Measurements from ENCODE around the gene BBS12. TPM values are rescaled to one million over a fixed set of nuclear protein-coding genes. Genes with fewer than 3 reads are reported as not detected.
A peak's percentile ranks its signal among the peaks of the same experiment; 100 is the strongest.

BBS12 gene
- total RNA-seq, 1 donor from 2014 or later = 2.2 TPM

DNA sequence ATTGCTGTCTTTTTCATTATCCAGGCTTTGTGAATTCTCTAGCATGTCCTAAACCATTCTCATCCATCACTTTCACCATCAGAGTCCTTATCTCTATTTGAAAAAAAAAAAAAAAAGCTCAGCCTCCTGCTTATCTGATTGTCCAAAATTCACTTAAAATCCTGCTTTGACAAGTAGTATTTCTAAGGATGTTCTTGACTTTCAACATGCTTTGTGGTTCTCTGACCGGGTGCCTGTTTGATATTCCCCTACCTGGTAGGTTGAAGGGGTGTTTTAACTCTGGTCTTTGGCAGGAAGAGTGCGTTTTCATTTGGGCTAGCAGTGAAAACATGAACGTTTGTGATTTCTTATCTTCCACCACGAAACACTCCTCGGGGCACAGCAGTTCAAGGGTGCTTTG lies 17.3 kb upstream of the BBS12 start:
- H3K4me1 ChIP-seq = no peaks in the 10 kb centered on the region
- no peak overlapping the region for H3K27ac ChIP-seq
- DNase-seq (ENCODE audit: extremely low spot score in 2 of 2) = no peak
- intact Hi-C loops (cut with DNase I) = no loop called here
- no peaks in the 10 kb centered on the region for H3K9me3 ChIP-seq
- H3K27me3 ChIP-seq = no peaks in the 10 kb centered on the region
- H3K4me3 ChIP-seq = no peak overlapping the region
- no peak for TF ChIP-seq POLR2A (IDR thresholded peaks at IDR 0.05)
- no peak for TF ChIP-seq POLR2AphosphoS5 (IDR thresholded peaks at IDR 0.05; ENCODE audit: insufficient read depth in 1 of 2, low read depth in 1 of 2)
- TF ChIP-seq, protein P1, sequence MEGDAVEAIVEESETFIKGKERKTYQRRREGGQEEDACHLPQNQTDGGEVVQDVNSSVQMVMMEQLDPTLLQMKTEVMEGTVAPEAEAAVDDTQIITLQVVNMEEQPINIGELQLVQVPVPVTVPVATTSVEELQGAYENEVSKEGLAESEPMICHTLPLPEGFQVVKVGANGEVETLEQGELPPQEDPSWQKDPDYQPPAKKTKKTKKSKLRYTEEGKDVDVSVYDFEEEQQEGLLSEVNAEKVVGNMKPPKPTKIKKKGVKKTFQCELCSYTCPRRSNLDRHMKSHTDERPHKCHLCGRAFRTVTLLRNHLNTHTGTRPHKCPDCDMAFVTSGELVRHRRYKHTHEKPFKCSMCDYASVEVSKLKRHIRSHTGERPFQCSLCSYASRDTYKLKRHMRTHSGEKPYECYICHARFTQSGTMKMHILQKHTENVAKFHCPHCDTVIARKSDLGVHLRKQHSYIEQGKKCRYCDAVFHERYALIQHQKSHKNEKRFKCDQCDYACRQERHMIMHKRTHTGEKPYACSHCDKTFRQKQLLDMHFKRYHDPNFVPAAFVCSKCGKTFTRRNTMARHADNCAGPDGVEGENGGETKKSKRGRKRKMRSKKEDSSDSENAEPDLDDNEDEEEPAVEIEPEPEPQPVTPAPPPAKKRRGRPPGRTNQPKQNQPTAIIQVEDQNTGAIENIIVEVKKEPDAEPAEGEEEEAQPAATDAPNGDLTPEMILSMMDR (IDR thresholded peaks at IDR 0.05) = no peak
- no peaks in the 10 kb centered on the region for H3K36me3 ChIP-seq

DNA sequence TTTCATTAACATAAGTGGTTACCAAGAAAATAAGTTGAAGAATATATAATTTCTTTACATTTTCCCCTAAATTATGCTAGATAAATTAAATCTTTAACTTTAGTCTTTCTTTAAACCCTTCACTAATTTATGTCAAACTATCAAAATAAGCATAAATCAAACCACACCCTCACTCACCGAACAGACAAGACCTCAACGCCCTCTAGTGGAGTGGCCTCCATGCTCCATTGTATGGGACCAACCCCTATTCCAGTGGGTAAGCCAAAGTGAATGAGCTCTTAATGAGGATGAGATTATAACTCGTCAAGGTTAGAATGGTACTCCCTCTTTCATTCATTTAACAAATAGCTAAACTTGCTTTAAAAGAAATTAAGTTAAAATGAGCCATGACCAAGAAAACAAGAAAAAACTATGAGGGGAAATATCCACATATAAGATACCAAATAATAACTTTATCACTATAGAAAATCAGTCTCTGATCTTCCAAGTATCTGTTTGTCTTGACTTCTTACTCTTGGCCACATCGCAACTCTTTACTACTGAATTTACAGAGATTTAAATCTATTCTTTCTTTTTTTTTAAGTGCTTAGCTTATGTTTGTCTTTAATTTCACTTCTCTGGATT lies 15.6 kb upstream of the BBS12 start:
- TF ChIP-seq, protein P1 (IDR thresholded peaks at IDR 0.05) = peak; percentile 25 to 60 (median 30)
- no peak for TF ChIP-seq POLR2AphosphoS5 (IDR thresholded peaks at IDR 0.05; ENCODE audit: insufficient read depth in 1 of 2, low read depth in 1 of 2)
- H3K4me1 ChIP-seq = no peaks in the 10 kb centered on the region
- no peaks in the 10 kb centered on the region for H3K9me3 ChIP-seq
- no peak for DNase-seq (ENCODE audit: extremely low spot score in 2 of 2)
- intact Hi-C loops (cut with DNase I) = no loop called here
- H3K4me3 ChIP-seq = no peak overlapping the region
- no peaks in the 10 kb centered on the region for H3K36me3 ChIP-seq
- no peaks in the 10 kb centered on the region for H3K27me3 ChIP-seq
- H3K27ac ChIP-seq = no peak overlapping the region

DNA sequence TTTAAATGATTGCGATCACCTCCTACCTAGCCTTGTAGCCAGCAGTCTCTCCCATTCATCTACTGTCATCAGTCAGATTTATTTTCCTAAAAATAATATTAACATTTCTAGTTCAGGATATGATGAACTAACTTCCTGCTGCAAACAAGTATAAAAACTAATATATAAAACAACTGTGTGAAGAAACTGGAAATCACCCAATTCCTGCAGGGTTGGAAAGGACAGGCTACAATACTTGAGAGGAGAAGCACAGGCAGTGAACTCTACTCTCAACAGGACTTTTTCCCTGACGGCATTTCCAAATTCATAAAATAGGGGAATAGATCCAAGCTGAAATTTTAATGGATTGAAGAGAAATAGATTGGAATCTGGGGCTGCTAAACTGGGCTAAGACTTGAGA lies 14.2 kb upstream of the BBS12 start:
- no peaks in the 10 kb centered on the region for H3K9me3 ChIP-seq
- no peaks in the 10 kb centered on the region for H3K27me3 ChIP-seq
- H3K4me3 ChIP-seq = no peak overlapping the region
- H3K27ac ChIP-seq = no peak overlapping the region
- TF ChIP-seq POLR2A (IDR thresholded peaks at IDR 0.05) (no peak), POLR2AphosphoS5 (IDR thresholded peaks at IDR 0.05; ENCODE audit: insufficient read depth in 1 of 2, low read depth in 1 of 2) (no peak)
- TF ChIP-seq, protein P1 (IDR thresholded peaks at IDR 0.05) = no peak
- H3K4me1 ChIP-seq = no peaks in the 10 kb centered on the region
- intact Hi-C loops (cut with DNase I) = no loop called here
- no peaks in the 10 kb centered on the region for H3K36me3 ChIP-seq
- no peak for DNase-seq (ENCODE audit: extremely low spot score in 2 of 2)

DNA sequence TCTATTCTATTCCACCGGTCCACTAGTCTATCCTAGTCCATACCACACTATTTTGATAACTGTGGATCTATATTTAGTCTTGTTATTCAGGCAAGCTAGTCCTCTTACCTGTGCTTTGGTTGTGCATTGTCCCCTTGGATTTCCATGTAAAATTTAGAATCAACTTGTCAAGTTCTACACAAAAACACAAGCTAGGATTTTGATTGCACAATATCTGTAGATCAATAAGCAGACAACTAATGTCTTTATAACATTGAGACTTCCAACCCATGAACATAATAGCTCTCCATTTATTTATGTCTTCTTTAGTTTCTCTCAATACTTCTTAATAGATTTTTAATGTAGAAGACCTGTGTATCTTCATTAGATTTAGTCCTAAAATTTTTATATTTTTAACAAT lies 10.2 kb upstream of the BBS12 start:
- intact Hi-C loops (cut with DNase I) = no loop called here
- no peak overlapping the region for H3K27ac ChIP-seq
- no peaks in the 10 kb centered on the region for H3K4me1 ChIP-seq
- H3K36me3 ChIP-seq = no peaks in the 10 kb centered on the region
- no peak overlapping the region for H3K4me3 ChIP-seq
- H3K9me3 ChIP-seq = no peaks in the 10 kb centered on the region
- no peak for DNase-seq (ENCODE audit: extremely low spot score in 2 of 2)
- no peaks in the 10 kb centered on the region for H3K27me3 ChIP-seq
- TF ChIP-seq POLR2AphosphoS5 (IDR thresholded peaks at IDR 0.05; ENCODE audit: insufficient read depth in 1 of 2, low read depth in 1 of 2) = no peak
- no peak for TF ChIP-seq POLR2A (IDR thresholded peaks at IDR 0.05)
- TF ChIP-seq, protein P1 (IDR thresholded peaks at IDR 0.05) = no peak

DNA sequence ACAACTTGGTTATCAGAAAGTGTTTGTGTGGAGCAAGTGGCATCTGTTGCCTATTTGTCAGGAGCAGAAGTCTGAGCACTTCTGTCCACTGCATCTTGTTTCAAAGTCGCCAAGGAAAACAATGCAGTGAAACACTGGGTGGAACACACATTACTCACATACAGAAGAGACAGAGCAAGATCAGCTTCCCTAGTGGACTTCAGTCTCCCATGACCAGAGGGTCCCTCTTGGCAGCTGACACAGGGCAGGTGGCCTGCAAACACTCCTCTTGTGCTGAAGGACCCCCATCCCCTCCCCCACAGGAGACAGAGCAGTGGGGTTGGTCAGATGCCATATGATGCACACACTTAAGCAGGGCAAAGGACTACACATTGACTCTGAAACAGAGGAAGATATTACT lies 3.6 kb upstream of the BBS12 start:
- Histone ChIP-seq H3K27ac (no peak overlapping the region), H3K9me3 (no peaks in the 10 kb centered on the region), H3K27me3 (no peaks in the 10 kb centered on the region), H3K4me1 (peaks cover 13% of the 10 kb centered on the region), H3K36me3 (no peaks in the 10 kb centered on the region), H3K4me3 (no peak overlapping the region)
- no peak for DNase-seq (ENCODE audit: extremely low spot score in 2 of 2)
- TF ChIP-seq POLR2A (IDR thresholded peaks at IDR 0.05) (no peak), POLR2AphosphoS5 (IDR thresholded peaks at IDR 0.05; ENCODE audit: insufficient read depth in 1 of 2, low read depth in 1 of 2) (no peak)
- TF ChIP-seq, protein P1 (IDR thresholded peaks at IDR 0.05) = no peak
- intact Hi-C loops (cut with DNase I) = no loop called here

Measured in vagina (tissue), 2 donors.